HepG2 (cell line): Measurements from ENCODE around the gene SPATA25. TPM values are rescaled to one million over a fixed set of nuclear protein-coding genes. Genes with fewer than 3 reads are reported as not detected.

Experiments used
- AHDC1 ChIP-seq: sonication (generic); formaldehyde crosslinking; IDR thresholded peaks from 2 replicates; pipeline ENCODE4 v1.5.1; 2020; ENCODE audit warnings: mild to moderate bottlenecking, missing genetic modification reagents, borderline replicate concordance
- ERF ChIP-seq: IDR thresholded peaks from 2 replicates; pipeline ENCODE4 v1.6.1; 2018; ENCODE audit warnings: missing biosample characterization, missing genetic modification reagents
- FOXO1 ChIP-seq: sonication (generic); formaldehyde crosslinking; IDR thresholded peaks from 2 replicates; pipeline ENCODE4 v1.4.0; 2020; ENCODE audit warnings: missing genetic modification reagents
- JUN ChIP-seq: sonication (generic); formaldehyde crosslinking; IDR thresholded peaks from 2 replicates; pipeline ENCODE4 v1.4.0; 2020; ENCODE audit warnings: mild to moderate bottlenecking, missing genetic modification reagents
- MXD4 ChIP-seq: IDR thresholded peaks from 2 replicates; pipeline ENCODE4 v1.6.1; 2016; ENCODE audit warnings: mild to moderate bottlenecking, missing biosample characterization, missing genetic modification reagents
- NFIC ChIP-seq: IDR thresholded peaks from 2 replicates; pipeline ENCODE4 v1.6.1; 2012; ENCODE audit warnings: mild to moderate bottlenecking, low read length, inconsistent platforms
- PHF8 ChIP-seq: sonication (generic); formaldehyde crosslinking; IDR thresholded peaks from 2 replicates; pipeline ENCODE4 v1.5.0; 2020; ENCODE audit warnings: missing genetic modification reagents
- PRDM10 ChIP-seq: sonication (generic); formaldehyde crosslinking; IDR thresholded peaks from 2 replicates; pipeline ENCODE4 v1.4.0; 2020; ENCODE audit warnings: low read depth, missing genetic modification reagents
- TBX3 ChIP-seq: fragments of 450-650 bp; IDR thresholded peaks from 2 replicates; pipeline ENCODE4 v1.6.1; 2017; ENCODE audit warnings: antibody characterized with exemption, mild to moderate bottlenecking, inconsistent platforms, borderline replicate concordance
- UBTF ChIP-seq: sonication (generic); formaldehyde crosslinking; IDR thresholded peaks from 2 replicates; pipeline ENCODE4 v1.4.0; 2020; ENCODE audit warnings: mild to moderate bottlenecking, missing genetic modification reagents
- YEATS4 ChIP-seq: sonication (generic); formaldehyde crosslinking; IDR thresholded peaks from 2 replicates; pipeline ENCODE4 v1.4.0; 2020; ENCODE audit warnings: missing genetic modification reagents, borderline replicate concordance
- ZNF224 ChIP-seq: sonication (generic); formaldehyde crosslinking; IDR thresholded peaks from 2 replicates; pipeline ENCODE4 v1.5.0; 2020; ENCODE audit warnings: mild to moderate bottlenecking, missing genetic modification reagents
- ZNF232 ChIP-seq: sonication (generic); formaldehyde crosslinking; IDR thresholded peaks from 2 replicates; pipeline ENCODE4 v1.4.0; 2020; ENCODE audit warnings: missing genetic modification reagents, borderline replicate concordance
- ZNF275 ChIP-seq: sonication (generic); formaldehyde crosslinking; IDR thresholded peaks from 2 replicates; pipeline ENCODE4 v1.8.0; 2022; ENCODE audit warnings: missing genetic modification reagents, mild to moderate bottlenecking, inconsistent platforms, borderline replicate concordance
- ZNF335 ChIP-seq: sonication (generic); formaldehyde crosslinking; IDR thresholded peaks from 2 replicates; pipeline ENCODE4 v1.4.0; 2020; ENCODE audit warnings: missing genetic modification reagents
- polyA plus RNA-seq, 8 experiments: library from polyadenylated mRNA; depleted of rRNA in 3 of 8; stranded (reverse) in 7 of 8; unstranded in 1 of 8; fragments of >200 nt; fragmentation: Illumina TruSeq in 4 of 8; extraction: Trizol in 4 of 8; gene quantifications; 2 replicates each; pipeline versions ENCODE4 v1.2.1 to v1.2.3, GENCODE V29; 2011 to 2016; ENCODE audit warnings: low read depth in 4 of 8, missing spikeins in 1 of 8, mixed read lengths in 1 of 8; ENCODE audit not compliant: insufficient read depth in 1 of 8
- total RNA-seq, 5 experiments: library from RNA; depleted of rRNA; stranded (reverse); fragments of >200 nt; fragmentation: Illumina TruSeq; extraction: Trizol; gene quantifications; 2 replicates each; pipeline ENCODE4 v1.2.3, GENCODE V29; 2016; ENCODE audit warnings: low read depth in 1 of 5

SPATA25 gene
- total and polyA plus RNA-seq, 2 of the 13 experiments (the other 11 are each of a cell fraction or from before 2014, with no cell fraction given): 4.8 to 7.6 TPM

GRCh38 chr20:45927071-45927878, 39.9 kb upstream of the SPATA25 start (continued):
- TF ChIP-seq PHF8 (CRISPR knock-in tag) (0 out of 2 replicates have a peak, but pooled peaks have one; percentile 51), PRDM10 (CRISPR knock-in tag) (peak; percentile 97), TBX3 (peak; percentile 57; the same call in 1 of the 2 replicates), ZNF335 (peak; percentile 76; the same call in 1 of the 2 replicates), JUN (CRISPR knock-in tag) (peak; percentile 57; the same call in 1 of the 2 replicates), ZNF275 (CRISPR knock-in tag) (no peak; the same call in 1 of the 2 replicates), ZNF232 (CRISPR knock-in tag) (peak; percentile 63; the same call in 1 of the 2 replicates), MXD4 (peak; percentile 45; the same call in 1 of the 2 replicates), UBTF (peak; percentile 70), FOXO1 (CRISPR knock-in tag) (peak; percentile 87), NFIC (peak; percentile 48; the same call in 1 of the 2 replicates), ERF (CRISPR knock-in tag) (peak; percentile 96), AHDC1 (peak; percentile 86; the same call in 1 of the 2 replicates), YEATS4 (CRISPR knock-in tag) (peak; percentile 56; the same call in 1 of the 2 replicates), ZNF224 (0 out of 2 replicates have a peak, but pooled peaks have one; percentile 73)
